ENCODE measurements around the gene DYNC1H1. TPM values are rescaled to one million over a fixed set of nuclear protein-coding genes. Genes with fewer than 3 reads are reported as not detected.

DYNC1H1 gene
- total and polyA plus RNA-seq, 2 donors (not counting 1 experiment from before 2014, with no cell fraction given): 73.2 to 257 TPM

GRCh38 chr14:102049258-102050025 is 85.1 kb downstream of the DYNC1H1 start:
- no peak for DNase-seq
- H2AFZ ChIP-seq (ENCODE audit: insufficient read depth, low read depth, low read length, poor library complexity, severe bottlenecking): no peak overlapping the region
- no peaks in the 10 kb centered on the region for H3K9me3 ChIP-seq (ENCODE audit: control extremely low read depth in 1 of 3, control insufficient read depth in 2 of 3, insufficient read depth in 1 of 3, low read length in 2 of 3)
- TF ChIP-seq EZH2 (IDR thresholded peaks at IDR 0.05; ENCODE audit: borderline replicate concordance, insufficient read depth, low read depth, low read length, poor library complexity, severe bottlenecking) (no peak), CTCF (IDR thresholded peaks at IDR 0.05) (no peak)
- Mint-ChIP-seq H3K9me3 (ENCODE audit: insufficient read depth) (no peaks in the 10 kb centered on the region), H3K27ac (no peak overlapping the region), H3K4me3 (no peak overlapping the region), H3K4me1 (no peaks in the 10 kb centered on the region), H3K27me3 (no peaks in the 10 kb centered on the region)
- CTCF ChIA-PET: interaction anchor here (0.7 to 1.5 kb wide), 2 partner anchors 36 to 47 kb away, joined by 4 read pairs; no protein-coding TSS in a partner anchor
- POLR2A ChIA-PET: interaction anchor here (0.6 kb wide), 1 partner anchor 12 kb away, joined by 3 read pairs; no protein-coding TSS in a partner anchor
- no peaks in the 10 kb centered on the region for H3K79me2 ChIP-seq (ENCODE audit: control insufficient read depth, insufficient read depth, low read length)
- no peak overlapping the region for H3K4me3 ChIP-seq (ENCODE audit: control extremely low read depth in 1 of 5, extremely low read depth in 1 of 5, insufficient read depth in 1 of 5, low read depth in 2 of 5, low read length in 4 of 5)
- H3K4me1 ChIP-seq (ENCODE audit: control insufficient read depth in 2 of 2, insufficient read depth in 2 of 2, low read length in 2 of 2): no peaks in the 10 kb centered on the region
- H3K4me2 ChIP-seq (replicated peaks; ENCODE audit: low read depth, low read length, poor library complexity, severe bottlenecking): no peak overlapping the region
- no peaks in the 10 kb centered on the region for H3K27me3 ChIP-seq (replicated peaks in 1 of 4; ENCODE audit: control extremely low read depth in 1 of 4, control insufficient read depth in 3 of 4, insufficient read depth in 4 of 4, low read length in 3 of 4)
- H3K36me3 ChIP-seq (replicated peaks in 1 of 2; ENCODE audit: control extremely low read depth in 1 of 2, control insufficient read depth in 1 of 2, extremely low read depth in 1 of 2, insufficient read depth in 2 of 2, low read length in 1 of 2): peaks cover 15 to 61% of the 10 kb centered on the region in 2 experiments
- no peak for ATAC-seq (ENCODE audit: low read depth)
- no peak overlapping the region for H3K27ac ChIP-seq (ENCODE audit: low read length in 2 of 2)
- H4K20me1 ChIP-seq (ENCODE audit: control insufficient read depth, insufficient read depth, low read length, poor library complexity, severe bottlenecking): no peaks in the 10 kb centered on the region
- intact Hi-C loops (cut with micrococcal nuclease): loop anchor here (5.0 kb wide), 2 partner anchors 48 to 342 kb away; no protein-coding TSS in a partner anchor
- 98% methylated on average over 25 of the region's 25 CpGs for WGBS (ENCODE audit: insufficient coverage)
- no peak overlapping the region for H3K9ac ChIP-seq (ENCODE audit: low read length)

GRCh38 chr14:102050026-102050405 is 85.6 kb downstream of the DYNC1H1 start:
- 93% methylated on average over 12 of the region's 12 CpGs for WGBS (ENCODE audit: insufficient coverage)
- H3K27me3 Mint-ChIP-seq: no peaks in the 10 kb centered on the region
- Histone ChIP-seq H3K9ac (ENCODE audit: low read length) (no peak overlapping the region), H2AFZ (ENCODE audit: insufficient read depth, low read depth, low read length, poor library complexity, severe bottlenecking) (no peak overlapping the region), H3K27me3 (replicated peaks in 1 of 4; ENCODE audit: control extremely low read depth in 1 of 4, control insufficient read depth in 3 of 4, insufficient read depth in 4 of 4, low read length in 3 of 4) (no peaks in the 10 kb centered on the region), H3K27ac (ENCODE audit: low read length in 2 of 2) (no peak overlapping the region), H3K4me3 (ENCODE audit: control extremely low read depth in 1 of 5, extremely low read depth in 1 of 5, insufficient read depth in 1 of 5, low read depth in 2 of 5, low read length in 4 of 5) (no peak overlapping the region), H3K79me2 (ENCODE audit: control insufficient read depth, insufficient read depth, low read length) (no peaks in the 10 kb centered on the region), H3K4me2 (replicated peaks; ENCODE audit: low read depth, low read length, poor library complexity, severe bottlenecking) (no peak overlapping the region), H3K9me3 (ENCODE audit: control extremely low read depth in 1 of 3, control insufficient read depth in 2 of 3, insufficient read depth in 1 of 3, low read length in 2 of 3) (no peaks in the 10 kb centered on the region), H3K36me3 (replicated peaks in 1 of 2; ENCODE audit: control extremely low read depth in 1 of 2, control insufficient read depth in 1 of 2, extremely low read depth in 1 of 2, insufficient read depth in 2 of 2, low read length in 1 of 2) (peaks cover 15 to 55% of the 10 kb centered on the region in 2 experiments), H3K4me1 (ENCODE audit: control insufficient read depth in 2 of 2, insufficient read depth in 2 of 2, low read length in 2 of 2) (no peaks in the 10 kb centered on the region), H4K20me1 (ENCODE audit: control insufficient read depth, insufficient read depth, low read length, poor library complexity, severe bottlenecking) (no peaks in the 10 kb centered on the region)
- no peaks in the 10 kb centered on the region for H3K4me1 Mint-ChIP-seq
- ChIA-PET POLR2A (no interaction called here), CTCF (interaction anchor here (0.7 kb wide), 1 partner anchor 46 kb away, joined by 4 read pairs; no protein-coding TSS in a partner anchor)
- no peak for DNase-seq
- intact Hi-C loops (cut with micrococcal nuclease): no loop called here
- ATAC-seq (ENCODE audit: low read depth): no peak
- H3K4me3 Mint-ChIP-seq: no peak overlapping the region
- TF ChIP-seq CTCF (IDR thresholded peaks at IDR 0.05): no peak
- TF ChIP-seq EZH2 (IDR thresholded peaks at IDR 0.05; ENCODE audit: borderline replicate concordance, insufficient read depth, low read depth, low read length, poor library complexity, severe bottlenecking): no peak
- H3K27ac Mint-ChIP-seq: no peak overlapping the region
- H3K9me3 Mint-ChIP-seq (ENCODE audit: insufficient read depth): no peaks in the 10 kb centered on the region
